SHP77 (cell line): ENCODE results near the gene ALDH16A1.

Experiments used
- DNase-seq, 2 experiments: peaks; one replicate each; lab custom pipeline; 2025; lab: John Stamatoyannopoulos, UW

The ALDH16A1 gene

DNA sequence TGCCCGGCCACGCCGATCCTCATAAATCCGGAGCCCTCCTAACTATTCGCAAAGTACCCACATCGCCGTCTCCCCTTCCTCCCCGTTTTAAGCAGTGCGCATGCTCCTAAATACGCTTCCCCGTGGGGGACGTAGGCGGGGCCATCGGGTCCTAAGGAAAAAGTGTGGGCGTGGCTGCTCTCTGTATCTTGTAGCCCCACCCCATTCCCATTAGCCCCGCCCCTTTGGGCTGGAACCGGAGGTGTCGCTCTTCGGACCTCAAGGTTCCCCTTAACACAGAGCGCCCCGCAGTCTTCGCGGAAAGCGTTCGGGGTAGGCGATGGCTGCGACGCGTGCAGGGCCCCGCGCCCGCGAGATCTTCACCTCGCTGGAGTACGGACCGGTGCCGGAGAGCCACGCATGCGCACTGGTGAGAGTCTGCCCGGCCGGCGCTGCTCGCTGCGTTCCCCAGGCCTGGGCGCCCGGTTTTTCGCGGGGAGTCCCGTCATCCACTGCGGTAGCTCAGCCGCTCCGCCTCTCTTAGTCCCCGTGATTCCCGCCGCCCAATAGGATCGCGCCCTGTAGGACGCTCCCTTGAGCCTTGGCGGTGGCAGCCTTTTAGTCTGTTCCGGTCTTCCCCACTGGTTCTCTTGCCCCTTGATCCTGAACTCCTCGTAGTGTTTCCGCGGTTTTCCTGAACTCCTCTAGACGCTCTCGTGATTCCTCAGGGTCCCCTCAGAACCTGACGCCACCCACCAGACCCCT, at the start of gene ALDH16A1:
TSS of gene ALDH16A1 (plus strand) at position 213 of the 744 bp plus-strand sequence. CDS start at position 320, 107 bp downstream.
- DNase-seq: peak; percentile 96 to 97

DNA sequence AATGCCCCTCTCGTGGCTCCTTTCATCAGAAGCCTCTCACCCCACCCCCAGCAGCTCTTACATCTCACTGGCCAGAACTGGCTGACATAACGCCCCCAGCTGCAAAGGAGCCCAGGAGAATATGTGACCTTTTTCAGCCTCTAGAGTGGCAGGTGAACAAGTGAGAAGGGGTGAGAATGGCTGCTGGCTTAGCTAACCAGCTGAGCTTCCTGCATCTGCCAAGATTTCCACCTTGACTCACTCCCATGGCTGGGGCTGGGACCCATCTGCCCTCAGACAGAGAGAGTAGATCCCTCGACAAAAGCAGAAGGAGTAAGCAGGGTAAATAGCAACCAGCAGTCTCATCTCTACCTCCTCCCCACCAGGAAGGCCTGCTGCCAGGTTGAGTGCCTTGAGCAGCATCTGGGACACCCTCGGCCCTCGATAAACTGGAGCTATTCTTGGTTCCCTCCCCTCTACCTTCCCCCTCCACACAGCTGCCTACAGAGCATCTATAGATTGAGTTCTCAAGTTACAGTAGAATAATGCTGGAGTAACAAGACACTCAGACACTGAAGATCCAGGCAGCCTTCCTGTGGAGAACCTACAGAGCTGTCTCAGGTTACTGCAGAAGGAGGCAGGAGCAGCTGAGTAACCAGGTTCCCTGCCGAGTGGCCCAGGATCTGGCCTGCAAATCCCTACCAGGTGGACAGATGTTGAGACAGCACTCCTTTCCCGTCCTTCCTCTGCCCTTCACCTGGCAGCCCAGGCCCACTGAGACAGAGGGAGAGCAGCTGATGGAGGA, 49.4 kb upstream of the ALDH16A1 start:
- DNase-seq: peak; percentile 80 to 85

DNA sequence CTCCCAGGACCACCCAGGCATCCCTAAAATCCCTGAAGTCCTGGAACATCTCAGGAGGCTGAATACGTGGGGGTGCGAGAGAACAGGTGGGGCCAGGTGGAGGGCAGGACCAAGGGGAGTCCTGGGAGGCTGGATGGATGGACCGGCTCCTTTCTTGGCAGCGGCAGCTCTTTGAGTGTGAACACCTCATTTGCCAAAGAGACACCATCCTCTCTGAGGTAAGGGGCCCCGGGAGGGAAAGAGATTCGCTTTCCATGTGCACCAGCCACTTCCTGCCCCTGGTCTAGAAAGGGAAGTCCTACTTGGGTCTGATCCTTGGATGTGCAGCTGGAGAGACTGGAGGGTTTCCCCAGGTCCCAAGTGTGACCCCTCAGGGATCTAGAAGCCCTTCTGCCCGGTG, 45.9 kb upstream of the ALDH16A1 start:
- DNase-seq: no peak

DNA sequence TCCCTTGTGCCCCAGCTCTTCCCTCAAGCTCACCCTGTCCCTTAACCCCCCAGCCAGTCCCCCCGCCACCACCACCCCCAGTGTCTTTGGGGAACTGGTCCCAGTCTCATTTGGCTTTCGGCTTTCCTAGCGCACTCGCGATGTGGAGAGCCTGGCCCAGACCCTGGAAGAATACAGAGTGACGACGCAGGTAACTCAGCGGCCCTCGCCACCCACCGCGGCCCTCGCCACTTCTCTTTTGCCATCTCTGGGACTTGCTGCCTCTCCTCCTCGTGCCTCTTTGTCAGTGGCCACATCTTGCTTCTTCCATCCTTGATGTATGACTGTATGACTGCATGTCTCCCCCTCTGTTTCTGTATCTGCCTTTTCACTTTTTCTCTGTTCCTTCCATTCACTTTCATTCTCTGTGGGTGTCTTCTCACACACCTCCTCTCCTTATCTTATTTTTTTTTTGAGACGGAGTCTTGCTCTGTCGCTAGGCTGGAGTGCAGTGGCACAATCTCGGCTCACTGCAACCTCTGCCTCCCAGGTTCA, 45.5 kb upstream of the ALDH16A1 start:
- no peak for DNase-seq

DNA sequence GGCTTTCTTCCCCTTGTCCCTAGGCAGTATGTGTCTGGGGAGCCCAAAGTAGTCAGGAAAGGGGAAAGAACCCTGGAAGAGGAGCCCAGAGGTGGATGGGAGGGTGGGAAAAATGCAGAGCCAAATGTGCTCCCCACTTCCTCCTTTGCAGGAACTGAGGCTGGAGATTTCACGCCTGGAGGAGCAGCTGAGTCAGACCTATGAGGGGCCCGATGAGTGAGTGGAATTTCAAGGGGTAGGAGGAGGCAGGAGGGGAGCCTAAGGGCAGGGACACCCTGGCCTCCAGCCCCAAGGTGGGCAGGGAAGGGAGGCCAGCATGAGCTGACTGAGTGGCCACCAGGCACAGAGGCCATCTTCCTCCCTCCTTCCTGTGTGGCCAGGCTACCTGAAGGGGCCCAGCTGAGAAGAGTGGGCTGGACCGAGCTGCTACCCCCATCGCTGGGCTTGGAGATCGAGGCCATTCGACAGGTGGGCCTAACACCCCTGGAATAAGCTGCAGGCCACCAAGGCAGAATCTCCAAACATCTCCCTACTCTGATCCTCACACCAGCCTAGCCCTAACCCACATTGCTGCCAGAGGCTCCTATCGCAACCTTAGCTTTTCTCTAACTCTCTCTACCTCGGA, 44.1 kb upstream of the ALDH16A1 start:
- DNase-seq: no peak

DNA sequence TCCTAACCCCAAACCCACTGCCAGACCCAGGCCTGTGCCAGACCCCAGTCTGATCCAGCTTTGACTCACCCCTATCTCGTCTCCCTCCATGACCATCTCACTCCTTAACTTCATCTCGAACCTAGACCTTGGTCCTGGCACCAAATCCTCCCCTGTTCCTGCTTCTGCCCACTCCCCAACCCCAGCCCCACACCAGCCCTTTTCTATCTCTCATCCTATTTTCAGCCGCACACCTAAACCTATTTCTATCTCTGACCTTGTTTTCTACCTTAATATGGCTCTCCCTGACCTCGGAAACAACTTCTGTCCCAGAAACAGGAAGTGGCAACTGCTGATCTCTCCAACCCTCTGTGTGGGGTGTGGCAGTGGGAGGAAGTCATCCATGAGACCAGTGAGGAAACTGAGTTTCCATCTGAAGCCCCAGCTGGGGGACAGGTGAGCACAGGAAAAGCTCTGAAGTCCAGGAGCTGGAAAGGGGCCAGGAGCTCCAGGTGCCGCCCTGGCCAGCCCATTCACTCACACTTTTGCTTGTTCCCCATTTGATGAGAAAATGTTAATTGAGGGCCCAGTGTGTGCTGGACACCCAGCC, 43.5 kb upstream of the ALDH16A1 start:
- DNase-seq: no peak

DNA sequence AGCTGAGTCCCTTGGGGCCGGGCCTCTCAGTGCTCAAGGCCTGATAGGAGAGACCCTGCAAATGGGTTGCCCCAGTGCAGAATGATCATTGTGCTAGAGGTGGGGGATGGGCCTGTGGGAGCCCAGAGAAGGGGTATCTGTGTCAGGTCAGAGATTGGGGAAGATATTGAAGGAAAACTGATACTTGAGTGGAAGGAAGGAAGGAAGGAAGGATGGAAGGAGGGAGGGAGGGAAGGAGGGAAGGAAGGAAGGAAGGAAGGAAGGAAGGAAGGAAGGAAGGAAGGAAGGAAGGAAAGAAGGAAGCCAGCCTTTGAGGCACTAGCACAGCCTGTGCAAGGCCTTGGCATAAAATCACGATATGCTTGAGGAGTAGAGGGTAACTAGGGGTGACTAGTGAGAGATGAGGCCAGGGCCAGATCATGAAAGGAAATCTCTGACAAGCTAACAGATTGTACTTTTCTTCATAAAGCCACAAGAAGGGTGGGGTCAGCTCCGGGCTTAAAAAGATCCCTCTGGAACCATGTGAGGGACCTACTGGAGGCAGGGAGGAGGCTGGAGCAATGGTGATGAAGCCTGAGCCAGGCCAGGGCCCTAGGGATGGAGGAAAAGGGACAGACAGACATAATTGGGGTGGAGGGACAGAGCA, 41.2 kb upstream of the ALDH16A1 start:
- DNase-seq: no peak

DNA sequence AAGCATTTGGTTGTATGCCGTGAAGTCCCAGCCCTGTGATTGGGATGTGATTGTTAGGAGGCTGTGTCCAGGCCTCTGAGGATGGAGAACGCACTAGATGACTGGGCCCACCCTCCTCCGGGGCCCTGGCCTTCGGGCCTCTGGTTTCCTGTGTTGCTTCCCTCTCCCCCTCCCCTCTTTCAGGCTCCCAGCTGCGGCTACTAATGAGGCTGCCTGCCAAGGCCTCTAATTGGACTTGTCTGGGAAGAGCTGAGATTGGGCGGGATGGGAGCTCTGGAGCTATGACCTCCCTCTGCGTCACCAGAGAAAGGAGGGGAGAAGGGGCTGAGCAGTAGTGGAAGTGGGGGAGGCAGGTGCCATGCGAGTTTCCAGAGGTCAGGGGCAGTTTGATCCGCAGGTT, 39.7 kb upstream of the ALDH16A1 start:
- DNase-seq: peak in 1 of 2 experiments; percentile 8

DNA sequence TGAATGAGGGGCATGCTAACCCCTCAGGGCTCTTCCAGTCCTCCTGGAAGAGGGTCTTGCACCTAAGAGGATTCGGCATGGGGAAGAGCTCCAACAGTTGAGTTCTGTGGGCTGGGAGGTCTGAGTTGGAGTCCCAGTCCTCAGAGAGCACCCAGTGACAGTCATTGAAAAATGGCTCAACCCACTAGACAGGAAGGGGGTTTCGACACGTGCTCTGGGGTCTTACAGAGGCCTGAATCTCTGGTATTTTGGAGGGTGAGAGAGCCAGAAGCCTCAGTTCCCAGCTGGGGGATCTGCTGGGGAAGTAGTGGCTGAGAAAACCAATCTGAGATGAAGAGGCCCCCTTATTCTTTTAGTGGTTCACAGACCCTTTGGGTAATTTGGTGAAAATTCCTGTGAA, 38.8 kb upstream of the ALDH16A1 start:
- no peak for DNase-seq

DNA sequence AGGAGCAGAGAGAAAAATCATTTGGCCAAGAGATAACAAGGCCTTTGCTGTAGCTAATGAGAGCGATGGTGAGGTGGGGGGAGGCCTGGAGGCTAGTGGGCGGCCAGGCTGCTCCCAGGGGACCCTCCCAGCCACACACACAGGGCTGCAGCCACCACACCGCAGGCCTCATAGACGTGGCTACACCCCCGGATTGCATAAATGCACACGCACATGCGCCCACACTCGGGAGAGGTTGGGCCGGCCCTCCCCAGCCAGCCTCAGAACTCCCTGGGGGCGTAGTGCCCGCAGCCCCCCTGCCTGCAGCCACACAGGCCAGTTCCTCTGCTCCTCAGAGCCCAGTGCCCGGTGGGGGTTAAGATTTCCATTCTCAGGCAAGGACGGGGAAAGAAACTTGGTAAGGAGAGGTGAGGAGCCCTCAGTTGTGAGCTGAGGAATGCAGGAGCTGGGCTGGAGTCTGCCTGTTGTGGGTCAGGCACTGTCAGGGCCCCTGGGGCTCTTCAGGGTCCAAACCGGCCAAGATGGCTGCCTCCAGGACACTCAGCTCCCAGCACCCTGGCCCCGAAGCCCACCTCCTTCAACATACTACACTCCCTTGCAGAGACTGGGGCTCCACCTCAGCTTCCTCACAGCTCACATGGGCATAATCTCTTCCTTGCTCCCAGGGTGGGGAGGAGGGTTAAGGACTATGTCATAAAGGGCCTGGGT, 37.8 kb upstream of the ALDH16A1 start:
- no peak for DNase-seq

DNA sequence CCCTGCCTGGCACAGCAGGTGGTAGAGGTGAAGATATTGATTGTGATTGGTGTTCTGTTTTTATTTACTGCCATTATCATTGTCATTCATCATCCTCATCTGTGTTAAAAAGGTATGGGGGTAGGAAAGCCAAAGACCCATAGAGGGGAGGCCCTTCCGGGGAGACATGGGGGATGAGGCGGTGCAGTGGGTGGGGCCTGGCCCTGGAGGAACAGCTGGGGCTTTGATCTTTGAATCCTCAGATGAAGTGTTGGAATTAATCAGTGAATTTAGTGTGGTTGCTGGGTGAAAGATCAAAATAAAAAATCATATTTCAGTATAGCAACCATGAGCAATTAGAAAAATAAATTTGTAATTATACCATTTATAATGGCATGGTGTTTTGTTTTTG, 37.2 kb upstream of the ALDH16A1 start:
- no peak for DNase-seq

DNA sequence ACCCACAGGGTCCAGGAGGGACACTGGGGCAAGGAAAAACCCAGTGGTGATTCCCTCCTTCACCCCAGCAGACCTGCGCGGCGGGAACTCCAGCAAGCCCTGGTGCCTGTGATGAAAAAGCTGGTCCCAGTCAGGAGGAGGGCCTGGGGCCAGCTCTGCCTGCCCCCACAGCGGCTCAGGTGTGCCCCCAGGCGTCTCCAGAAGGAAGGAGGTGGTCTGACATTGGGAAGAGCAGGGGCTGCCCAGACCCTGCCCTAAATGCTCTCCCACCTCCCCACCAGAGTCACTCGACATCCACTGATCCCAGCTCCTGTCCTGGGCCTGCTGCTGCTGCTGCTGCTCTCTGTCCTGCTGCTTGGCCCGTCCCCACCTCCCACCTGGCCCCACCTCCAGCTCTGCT, 35.9 kb upstream of the ALDH16A1 start:
- DNase-seq: no peak

DNA sequence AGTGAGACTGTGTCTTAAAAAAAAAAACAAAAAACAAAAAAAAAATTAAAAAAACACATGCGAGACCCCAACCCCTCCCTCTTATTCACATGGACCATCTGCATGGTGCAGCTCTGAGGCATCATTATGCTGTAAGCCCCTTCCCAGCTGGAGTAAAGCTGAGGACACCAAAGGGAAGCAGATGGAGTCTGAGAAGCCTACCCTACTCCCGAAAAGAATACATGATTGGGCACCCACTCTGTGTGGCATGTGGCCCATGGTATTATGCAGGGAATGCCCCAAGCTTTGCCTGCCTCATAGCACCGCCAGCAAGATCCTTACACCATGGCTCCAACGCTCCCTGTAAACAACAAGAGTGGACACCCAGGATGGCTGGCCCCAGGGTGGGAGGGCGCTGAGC, 34.5 kb upstream of the ALDH16A1 start:
- DNase-seq: no peak

DNA sequence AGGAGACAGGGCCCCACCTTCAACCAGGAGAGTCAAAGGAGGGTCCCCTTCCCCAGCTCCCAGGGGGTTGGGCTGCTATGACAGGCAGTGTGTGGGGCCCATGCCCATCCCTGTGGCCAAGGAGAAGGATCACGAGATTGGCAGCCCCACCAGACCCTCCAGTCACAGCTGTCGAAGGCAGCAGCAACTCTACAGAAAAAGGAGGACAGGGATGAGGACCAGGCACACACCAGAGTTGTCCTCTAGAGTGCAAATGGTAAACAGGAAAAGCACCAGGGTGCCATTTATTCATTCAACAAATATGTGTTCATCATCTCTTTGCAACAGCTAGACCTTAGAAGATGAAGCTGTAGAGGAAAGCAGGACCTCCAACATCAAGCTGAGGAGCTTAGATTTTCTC, 33.9 kb upstream of the ALDH16A1 start:
- no peak for DNase-seq

DNA sequence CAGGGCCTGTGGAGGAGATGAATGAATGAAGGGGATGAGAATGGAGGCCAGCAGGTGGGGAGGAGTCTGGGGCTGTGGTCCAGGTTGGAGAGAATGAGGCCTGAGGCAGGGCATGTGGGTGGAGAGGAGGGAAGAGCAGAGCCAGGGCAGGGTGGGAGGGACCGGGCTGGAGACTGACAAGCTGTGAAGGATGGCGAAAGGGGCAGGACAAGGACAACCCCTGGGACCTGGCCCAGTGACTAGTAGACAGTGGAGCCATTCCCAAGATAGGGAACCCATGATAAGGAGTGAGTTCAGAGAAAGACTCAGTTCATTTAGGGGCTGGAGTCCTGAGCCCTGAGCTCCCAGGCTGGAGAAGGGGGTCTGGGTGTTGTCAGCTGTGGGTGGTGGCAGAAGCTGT, 32.8 kb upstream of the ALDH16A1 start:
- no peak for DNase-seq

DNA sequence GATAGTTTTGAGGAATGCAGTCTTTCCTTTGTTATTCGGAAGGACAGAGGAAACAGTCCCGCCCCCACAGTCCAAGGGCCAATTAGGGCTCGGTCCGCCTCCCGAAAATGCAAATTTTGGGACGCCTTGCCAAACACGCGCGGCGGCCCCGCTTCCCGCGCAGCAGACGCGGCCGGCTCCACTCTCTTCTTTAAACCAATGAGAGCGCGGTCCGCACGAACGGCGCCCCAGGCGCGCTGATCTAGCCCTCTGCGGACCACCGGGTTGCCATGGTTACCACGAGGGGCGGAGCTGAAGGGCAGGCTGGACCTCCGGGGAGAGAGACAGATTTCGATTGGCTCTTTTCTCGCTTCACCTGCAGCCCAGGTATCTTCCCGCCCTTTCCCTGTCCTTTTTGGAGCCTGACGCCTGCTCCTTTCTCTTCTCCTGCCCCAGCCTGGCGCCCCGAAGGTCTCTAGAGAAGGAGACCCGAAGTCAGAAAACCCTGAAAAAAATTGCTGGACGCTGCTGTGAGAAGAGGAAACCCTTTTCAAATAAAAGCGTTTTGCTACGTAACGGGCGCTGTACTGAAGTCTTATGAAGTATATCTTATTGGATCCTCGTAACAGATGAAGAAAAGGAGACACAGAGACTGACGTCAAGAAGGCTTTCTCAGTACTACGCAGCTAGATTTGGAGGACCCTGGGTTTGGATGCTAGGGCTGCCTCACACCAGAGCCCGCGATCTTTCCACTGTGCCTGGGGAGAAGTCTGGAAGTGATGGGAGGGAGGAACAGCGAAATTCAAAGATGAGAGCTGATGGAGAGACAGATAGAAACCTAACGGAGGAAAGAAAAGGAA, 31.8 kb upstream of the ALDH16A1 start:
- no peak for DNase-seq

DNA sequence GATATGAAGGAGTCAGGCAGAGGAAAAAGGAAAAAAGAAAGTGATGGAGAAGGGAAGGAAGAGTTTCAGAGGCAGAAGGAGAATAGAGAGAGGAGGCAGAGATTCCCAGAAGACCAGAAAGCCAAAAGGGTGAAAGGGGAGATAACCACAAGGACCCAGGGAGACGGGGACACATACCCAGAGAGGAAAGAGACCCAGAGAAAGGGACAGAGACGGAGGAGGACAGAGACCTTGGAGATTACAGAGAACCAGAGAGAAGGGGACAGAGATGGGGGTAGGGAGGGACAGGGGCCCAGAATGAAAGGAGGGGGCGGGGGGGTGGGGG, 31.2 kb upstream of the ALDH16A1 start:
- no peak for DNase-seq

DNA sequence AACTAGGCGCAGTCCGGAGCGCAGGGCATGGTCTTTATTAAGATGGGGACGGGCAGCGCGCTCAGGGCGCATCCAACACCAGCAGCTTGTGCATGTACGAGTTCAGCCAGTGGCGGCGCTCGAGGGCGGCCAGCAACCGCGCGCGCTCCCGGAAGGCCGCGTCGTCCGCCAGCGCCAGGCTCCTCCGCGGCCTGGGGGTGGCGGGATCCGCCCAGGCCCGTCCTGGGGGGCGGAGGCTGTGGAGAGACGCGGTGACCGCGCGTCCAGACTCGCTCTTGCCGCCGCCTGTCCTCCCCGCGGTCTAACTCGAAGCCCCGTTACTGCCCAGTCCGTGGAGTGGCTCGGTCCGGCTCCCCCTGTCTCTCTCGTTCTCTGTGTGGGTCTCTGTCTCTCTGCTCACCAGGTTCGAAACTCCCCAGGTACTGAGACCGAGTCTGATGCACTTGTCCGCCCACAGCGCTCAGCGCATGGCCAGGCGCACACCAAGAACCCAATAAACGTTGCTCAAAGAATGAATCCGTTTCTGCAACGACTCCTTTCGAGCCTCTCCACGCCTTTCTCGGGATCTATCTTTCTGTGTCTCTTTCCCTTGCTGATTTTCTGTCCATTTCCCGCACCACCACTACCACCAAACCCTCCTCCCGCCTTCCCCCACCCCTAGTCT, 30.5 kb upstream of the ALDH16A1 start:
- DNase-seq: peak; percentile 51 to 53

DNA sequence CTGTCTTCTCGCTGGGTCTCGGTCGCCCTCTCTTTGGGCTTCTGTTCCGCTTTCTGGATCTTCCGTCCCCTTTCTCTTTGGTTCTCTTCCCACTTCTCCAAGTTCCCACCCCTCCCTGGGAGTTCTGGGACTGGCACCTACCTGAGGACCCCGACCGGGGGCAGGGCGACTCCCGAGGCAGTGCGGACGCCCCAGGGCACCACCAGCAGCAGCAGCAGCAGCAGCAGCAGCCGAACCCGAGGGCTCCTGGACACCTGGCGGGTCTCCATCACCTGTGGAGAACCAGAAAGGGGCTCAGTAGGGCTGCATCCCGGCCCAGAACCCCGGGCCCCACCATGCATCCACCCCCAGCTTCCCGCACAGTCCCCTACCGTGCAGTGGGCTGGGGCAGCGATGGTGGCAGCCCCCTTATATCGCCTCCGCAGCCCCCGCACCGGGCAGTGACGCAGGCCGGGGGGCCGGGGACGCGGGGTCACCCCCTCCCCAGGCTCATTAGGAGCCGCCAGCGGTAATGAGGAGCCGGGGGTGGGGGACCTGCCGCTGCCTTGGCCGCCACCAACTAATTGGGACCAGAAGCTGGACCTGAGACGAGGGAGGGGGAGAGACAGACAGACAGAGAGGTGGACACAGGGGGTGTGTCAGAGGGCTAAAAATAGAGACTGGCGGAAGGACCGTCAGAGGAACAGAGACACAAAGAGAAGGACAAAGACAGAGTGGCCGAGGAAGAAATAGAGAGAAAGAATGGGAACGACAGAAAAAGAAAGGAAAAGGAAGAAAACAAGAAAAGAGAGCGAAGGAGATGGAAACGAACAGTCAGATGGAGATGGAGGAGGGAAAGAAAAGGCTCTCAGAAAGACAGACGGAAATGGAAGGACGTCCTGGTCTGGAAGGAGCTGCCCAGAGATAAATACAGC, 29.7 kb upstream of the ALDH16A1 start, which contains the start of gene PTH2:
TSS of gene PTH2 (minus strand) at position 371 of the 914 bp plus-strand sequence. CDS start at position 269, 102 bp downstream.
- DNase-seq: no peak
